GM04503 (cell line): Measurements from ENCODE around the gene CBR3.

Experiments used
- DNase-seq: peaks from one replicate; pipeline ENCODE4 v3.0.0-alpha.2; 2012; ENCODE audit warnings: low read depth

CBR3 gene

DNA sequence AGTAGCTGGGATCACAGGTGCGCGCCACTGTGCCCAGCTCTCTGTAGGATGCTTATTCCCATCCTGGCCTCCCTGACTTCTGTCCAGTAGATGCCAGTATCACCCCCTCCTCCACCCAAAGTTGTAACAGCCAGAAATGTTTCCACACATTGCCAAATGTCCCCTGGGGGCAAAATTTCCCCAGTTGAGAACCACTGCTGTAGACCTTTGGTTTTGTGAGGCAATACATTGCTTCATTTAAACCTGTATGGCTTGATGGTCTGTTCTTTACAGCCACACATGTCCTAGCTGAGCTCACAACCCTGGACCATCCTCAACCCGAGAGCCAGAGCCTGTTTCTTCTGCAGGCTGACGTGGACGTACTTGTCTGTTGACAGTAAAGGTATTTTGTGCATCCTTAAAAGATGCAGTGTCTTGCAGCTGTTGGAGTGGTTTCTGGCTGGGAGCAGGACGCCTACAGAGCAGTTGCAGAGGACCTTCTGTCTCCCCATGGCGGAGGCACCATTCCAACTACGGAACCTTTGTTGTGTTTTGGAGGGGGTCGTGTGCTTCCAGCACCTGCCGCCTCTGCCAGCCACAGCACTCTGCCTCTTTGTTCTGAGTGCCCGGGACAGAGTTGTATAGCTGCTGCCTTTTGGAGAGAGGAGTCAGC is 48.4 kb downstream of the CBR3 start:
- DNase-seq = no peak

DNA sequence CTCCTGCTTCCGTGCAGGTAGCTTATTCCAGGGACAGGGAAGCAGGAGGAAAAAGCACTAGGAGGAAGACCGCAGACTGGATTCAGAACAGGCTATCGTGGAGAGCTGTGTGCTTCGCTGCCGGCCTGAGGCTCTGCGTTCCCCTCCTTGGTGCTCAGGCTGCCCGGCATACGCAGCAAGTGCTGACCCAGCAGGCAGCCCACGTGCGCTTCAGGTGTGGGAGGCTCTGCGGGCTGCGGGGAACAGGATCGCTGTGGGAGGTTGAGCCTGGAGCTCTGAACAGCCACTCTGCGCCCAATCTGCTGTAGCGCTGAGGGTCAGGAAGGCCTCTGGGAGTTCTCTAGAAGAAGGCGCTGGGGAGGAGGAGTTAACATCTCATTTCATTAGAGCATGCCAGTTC is 49.7 kb downstream of the CBR3 start:
- DNase-seq = no peak

DNA sequence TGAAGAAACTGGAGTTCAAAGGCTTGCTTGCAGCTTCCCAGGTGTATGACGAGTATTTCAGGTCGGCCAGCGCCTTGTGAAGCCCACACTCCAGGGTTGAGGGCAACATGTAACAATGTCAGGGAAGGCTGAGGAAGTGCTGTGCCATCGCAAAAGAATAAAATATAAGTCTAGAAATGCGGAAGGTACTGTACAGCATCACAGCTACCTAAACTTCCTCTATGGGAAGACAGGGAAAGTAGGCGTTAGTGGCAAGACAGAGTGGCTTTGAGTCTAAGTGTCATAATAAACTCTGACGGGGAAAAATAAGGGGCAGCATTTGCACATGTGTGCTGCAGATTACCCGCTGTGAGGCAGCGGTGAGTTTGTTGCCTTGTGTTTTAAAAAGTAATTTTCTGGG is 50.6 kb downstream of the CBR3 start:
- DNase-seq = no peak

DNA sequence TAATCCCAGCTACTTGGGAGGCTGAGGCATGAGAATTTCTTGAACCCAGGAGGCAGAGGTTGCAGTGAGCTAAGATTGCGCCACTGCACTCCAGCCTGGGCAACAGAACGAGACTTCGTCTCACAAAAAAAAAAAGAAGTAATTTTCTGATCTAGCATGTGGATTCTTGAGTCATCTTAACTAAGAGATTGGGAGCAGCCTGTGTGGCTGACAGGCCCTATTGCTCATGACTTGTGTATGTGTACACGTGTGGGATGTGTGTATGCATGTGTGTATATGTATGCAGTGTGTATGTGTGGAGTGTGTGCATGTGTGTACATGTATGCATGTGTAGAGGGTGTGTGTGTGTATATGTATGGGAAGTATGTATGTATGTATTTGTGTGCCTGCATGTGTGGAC is 51.2 kb downstream of the CBR3 start:
- no peak for DNase-seq

DNA sequence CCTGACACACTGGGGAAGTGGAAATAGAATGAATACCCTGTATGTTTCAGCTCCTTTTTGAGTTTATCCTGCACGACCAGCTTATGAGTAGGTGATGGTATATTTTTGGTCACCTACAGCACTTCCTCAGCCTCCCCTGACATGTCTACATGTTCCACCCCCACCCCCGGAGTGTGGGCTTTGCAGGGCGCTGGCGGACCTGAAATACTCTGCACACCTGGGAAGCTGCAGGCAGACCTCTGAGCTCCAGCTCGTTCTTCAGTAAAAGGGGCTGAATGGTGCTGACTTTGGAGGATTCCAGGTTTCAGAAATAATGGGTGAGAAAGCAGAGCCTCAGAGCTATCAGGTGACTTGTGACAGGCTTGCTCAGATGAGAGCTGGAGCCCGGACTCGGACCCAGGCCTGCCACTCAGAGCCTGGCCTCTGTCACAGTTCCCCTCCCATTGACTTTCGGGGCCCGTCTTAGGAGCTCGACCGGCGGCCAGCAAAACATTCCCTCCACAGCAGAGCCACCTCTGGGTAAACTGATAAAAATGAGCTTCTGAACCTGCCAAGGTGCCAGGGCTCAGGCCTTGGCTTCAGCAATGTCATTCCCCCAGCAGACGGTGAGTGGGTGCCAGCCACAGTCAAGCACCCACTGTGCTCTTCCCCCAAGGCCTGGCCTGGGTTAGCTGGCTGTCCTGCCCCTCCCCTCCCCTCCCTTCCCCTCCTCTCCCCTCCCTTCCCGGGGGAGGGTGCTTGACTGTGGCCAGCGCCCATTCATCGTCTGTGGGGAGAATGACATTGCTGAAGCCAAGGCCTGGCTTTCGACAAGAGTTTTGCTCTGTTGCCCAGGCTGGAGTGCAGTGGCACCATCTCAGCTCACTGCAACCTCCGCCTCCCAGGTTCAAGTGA is 51.9 kb downstream of the CBR3 start:
- no peak for DNase-seq

DNA sequence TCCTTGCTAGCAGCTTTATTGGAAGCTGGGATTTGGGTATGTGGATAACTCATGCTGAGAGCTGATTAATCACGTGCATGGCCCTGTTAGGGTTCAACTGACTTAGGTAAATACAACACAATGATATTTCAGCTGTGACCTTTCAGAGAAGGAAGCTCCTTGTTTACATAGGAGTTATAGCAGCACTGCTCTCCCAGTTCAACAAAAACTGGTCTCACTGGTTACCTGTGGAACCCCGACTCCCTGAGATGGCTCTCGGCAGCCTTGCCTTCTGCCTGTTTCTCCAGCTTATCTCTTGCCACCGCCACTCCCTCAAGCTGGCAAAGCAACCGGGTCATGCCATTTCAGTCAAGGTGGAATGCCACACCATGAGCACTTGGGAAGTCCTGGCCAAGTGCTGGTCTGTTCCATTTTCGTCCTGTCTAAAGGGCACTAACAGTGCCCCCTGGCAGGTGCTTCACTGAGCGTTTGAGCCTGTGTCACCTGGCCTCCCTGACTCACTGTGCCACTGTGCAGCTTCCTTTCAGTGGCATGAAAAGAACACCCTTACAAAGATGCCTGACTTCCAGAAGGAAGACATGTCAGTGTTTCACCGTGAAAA is 53.3 kb downstream of the CBR3 start:
- no peak for DNase-seq

DNA sequence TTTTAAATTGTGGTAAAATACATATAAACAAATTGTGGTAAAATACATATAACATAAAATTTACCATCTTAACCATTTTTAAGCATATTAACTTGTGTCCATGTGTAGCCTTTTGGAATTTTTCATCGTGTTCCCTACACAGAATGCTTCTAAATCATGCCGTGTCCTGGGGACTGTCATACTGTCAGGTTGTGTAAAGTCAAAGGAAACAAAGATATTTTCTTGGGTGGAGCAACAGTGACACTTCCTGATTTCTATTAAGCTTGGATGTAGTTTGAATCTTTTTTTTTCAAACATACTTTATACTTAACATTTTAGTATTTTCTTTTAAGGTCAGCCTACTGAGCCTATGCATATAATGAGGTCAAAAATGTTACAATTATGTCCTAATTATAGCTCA is 54.1 kb downstream of the CBR3 start:
- DNase-seq = no peak

DNA sequence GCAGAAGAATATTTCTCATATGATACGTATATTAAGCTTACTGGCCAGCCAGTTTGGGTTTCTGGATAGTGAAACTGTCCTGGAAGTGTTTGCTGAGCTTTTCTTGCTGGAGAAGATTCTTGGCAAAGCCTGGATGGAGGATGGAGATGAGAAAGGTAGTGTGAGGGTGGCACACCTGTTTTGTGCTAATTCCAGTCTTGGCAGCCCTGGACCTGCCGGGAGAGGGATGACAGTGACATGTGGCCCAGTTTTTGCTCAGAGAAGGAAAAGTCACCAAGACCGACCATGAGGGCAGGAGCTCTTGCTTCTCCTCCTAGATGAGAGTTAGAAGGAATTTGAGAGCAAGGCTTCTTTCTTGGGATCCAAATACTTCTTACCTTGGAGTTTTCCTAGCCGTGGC is 55.9 kb downstream of the CBR3 start:
- DNase-seq = no peak

DNA sequence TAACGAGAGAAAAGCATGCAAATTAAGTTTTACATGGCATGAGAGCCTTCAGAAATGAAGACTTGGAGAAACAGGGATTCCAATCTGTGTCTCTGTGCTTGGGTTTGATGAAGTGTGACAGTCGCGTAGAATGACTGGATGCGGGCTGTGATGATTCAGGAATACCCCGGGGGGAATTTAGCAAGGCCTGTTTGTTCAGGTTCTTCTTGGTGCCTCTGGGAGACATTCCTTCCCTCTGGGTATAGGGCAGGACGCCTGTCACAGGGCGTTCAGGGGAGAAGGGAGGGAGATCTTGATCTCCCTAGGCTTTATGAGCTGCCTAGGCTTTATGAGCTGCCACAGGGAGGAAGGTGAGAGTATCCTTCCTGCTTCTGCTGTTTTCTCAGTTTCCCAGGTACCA is 58.3 kb downstream of the CBR3 start:
- DNase-seq = no peak

DNA sequence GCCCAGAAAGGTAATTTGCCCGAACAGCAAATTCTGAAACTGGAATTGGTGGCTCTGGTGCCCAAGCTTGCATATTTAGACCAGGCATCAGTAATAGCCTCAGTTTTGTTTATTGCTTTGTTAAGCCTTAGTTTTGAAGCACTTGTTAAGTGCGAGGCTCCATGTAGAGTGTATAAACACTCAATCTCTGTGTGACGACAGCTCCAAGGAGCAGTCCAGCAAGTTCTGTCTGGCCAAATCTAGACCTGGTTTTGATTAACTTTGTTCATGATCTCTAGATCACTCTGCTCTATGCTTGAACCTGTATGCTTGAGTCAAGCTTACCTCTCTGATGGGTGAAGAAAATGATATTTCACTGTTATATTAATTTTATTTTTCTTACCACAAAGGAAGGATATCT is 59.1 kb downstream of the CBR3 start:
- no peak for DNase-seq

DNA sequence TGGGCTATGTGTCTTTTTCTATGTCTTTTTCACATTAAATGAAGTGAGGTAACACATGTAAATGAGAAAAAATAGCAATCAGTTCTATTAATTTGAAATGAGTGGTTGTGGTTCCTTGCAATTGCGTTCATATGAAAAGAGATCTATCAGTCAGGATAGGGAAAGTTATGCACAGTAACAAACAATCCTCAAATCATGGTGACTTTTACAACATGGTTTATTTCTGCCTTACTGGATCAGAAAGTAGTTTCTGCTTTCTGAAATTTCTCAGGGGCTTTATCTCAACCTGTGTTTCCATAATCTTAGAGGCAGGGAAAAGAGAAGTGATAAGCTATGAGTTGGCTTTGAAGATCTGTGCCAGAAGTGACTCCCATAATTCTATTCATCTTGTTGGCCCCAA is 60.7 kb downstream of the CBR3 start:
- no peak for DNase-seq
